HG02623 (cell line): Measurements from ENCODE around the gene ANKRD18A.
A peak's percentile ranks its signal among the peaks of the same experiment; 100 is the strongest.

Experiments
- ATAC-seq: cut with Tn5 transposase; IDR thresholded peaks from one replicate; pipeline ENCODE4 v1.9.1; 2021; ENCODE audit warnings: moderate library complexity; ENCODE audit not compliant: unreplicated experiment

ANKRD18A gene

GRCh38 chr9:38620483-38621433 lies at the start of gene ANKRD18A:
Gene ANKRD18A (minus strand): TSS chr9:38620596. CDS start chr9:38620285, 311 bp downstream.
- ATAC-seq: peak; percentile 54

- ATAC-seq: no peak
These were observed 48.5 kb upstream of the ANKRD18A start for GRCh38 chr9:38668791-38669466.

- ATAC-seq: no peak
These were observed 42.6 kb upstream of the ANKRD18A start for GRCh38 chr9:38662763-38663593.

GRCh38 chr9:38659538-38659937 lies 39.1 kb upstream of the ANKRD18A start:
- ATAC-seq: no peak

DNA sequence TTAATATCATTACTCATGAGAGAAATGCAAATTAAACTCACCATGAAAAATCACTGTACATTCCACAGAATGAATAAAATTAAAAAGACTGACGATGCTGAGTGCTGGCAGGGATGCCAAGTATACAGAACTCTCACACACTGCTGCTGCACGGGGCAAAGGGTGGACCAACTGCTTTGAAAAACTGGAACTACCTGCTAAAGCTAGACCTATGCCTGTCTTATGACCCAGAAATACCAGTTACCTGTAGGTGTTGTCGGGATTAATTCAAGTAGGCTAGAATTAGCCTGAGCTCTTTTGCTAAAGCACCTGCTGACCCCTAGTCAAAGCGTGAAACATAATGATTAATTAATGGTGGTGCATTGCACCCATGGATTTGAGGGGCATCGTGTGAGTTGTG lies 36.5 kb upstream of the ANKRD18A start:
- no peak for ATAC-seq

DNA sequence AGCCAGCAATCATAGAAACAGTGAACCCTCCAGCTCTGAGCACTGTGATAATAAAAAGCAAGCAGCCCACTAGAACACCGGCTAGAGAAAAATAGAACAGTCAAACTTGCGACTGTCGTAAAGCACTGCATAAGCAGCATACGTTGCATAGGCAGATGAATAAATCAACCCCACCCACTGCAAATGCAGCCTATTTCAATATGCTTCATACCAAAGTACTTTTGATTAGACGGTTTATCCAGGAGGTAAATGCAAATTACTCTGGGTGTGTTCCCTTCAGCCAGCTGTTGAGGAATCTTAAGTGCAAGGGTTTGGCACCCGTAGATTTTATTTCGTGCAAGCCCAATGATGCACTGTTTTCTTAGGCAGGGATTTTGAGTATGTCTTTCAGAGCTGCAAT lies 32.1 kb upstream of the ANKRD18A start:
- ATAC-seq: no peak

GRCh38 chr9:38652044-38652443 lies 31.6 kb upstream of the ANKRD18A start:
- no peak for ATAC-seq

GRCh38 chr9:38651400-38652042 lies 31.1 kb upstream of the ANKRD18A start:
- no peak for ATAC-seq

DNA sequence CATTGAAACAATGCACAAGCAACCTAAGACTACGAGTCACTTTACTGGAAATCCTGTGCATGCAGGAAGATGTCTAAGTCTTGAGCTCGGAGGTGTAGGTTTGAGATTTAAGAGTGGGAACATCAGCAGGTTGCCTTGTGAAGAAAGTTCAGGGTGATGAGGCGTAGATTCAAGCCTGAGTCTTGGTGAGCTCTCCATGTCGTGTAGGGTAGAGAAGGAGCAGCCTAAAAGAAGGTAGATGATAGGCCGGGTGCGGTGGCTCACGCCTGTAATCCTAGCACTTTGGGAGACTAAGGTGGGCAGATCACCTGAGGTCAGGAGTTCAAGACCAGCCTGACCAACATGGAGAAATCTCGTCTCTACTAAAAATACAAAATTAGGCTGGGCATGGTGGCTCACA lies 30.2 kb upstream of the ANKRD18A start:
- ATAC-seq: no peak

DNA sequence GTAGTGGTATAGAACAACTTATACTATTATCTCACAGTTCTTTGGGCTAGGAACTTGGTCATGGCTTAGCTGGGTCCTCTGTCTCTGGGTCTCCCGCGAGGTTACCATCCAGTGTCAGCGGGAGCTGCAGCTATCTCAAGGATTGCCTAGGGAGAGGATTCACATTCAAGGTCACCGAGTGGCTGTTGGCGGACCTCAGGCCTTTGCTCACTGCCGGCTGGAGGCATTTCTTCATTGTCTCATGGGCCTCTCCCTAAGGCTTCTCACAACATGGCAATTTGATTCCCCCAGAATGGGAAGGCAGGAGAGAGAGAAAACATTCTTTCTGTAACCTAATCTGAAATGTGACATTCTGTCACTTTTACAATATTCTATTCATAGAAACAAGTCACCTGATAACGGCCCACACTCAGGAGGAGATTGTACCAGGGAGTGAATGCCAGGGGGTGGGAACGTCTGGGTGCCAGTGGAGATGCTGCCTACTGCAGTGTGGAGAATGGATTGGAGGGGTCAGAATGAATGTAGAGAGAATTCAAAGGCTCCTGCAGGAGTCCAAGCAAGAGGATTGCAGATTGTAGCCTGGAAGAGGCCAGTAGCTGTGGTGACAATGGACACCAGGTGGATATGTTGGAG lies 29.5 kb upstream of the ANKRD18A start:
- ATAC-seq: no peak

- no peak for ATAC-seq
These were observed 24.2 kb upstream of the ANKRD18A start for GRCh38 chr9:38644601-38645000.

- ATAC-seq: no peak
These were observed 23.4 kb upstream of the ANKRD18A start for GRCh38 chr9:38643815-38644173.

- ATAC-seq: no peak
These were observed 22.8 kb upstream of the ANKRD18A start for GRCh38 chr9:38642951-38643814.

- ATAC-seq: no peak
These were observed 21.8 kb upstream of the ANKRD18A start for GRCh38 chr9:38641985-38642864.

DNA sequence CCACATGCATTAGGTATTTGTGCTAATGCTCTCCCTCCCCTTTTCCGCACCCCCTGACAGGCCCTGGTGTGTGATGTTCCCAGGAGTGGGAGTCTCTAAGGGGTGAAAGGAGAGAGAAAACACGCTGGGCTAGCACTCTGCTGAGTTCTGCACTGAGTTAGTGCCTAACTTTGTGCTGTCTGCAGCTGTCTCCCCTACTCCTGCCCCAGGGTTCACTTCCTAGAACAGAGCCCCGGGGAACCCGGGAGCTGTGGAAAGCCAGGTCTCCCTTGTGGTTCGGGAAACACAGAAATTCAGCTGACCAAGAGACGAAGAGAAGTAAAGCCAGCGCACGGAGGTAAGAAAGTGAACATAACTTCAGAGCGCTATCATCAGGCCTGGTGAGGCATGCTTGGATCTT lies 20.7 kb upstream of the ANKRD18A start:
- ATAC-seq: no peak

DNA sequence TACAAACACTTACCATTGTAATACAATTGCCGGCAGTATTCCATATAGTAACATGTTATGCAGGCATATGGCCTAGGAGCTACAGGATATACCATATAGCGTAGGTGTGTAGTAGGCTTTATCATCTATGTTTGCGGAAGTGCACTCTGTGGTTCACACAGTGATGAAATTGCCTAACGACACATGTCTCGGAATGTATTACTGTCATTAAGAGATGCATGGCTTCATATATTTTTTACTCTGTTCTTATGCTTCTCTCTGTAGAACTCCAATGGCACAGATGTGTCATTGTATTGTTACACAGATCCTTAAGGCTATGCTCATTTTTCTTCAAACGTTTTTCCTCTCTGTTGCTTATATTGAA lies 19.2 kb upstream of the ANKRD18A start:
- ATAC-seq: no peak

GRCh38 chr9:38638881-38639576 lies 18.6 kb upstream of the ANKRD18A start:
- no peak for ATAC-seq

GRCh38 chr9:38634315-38634714 lies 13.9 kb upstream of the ANKRD18A start:
- ATAC-seq: no peak
